Ishikawa (cell line): ENCODE results near the gene RPEL1.

Source experiments
- EP300 ChIP-seq: IDR thresholded peaks from 2 replicates; pipeline ENCODE4 v1.6.1; 2012; ENCODE audit warnings: borderline replicate concordance
- FOXM1 ChIP-seq: IDR thresholded peaks from 2 replicates; pipeline ENCODE4 v1.6.1; 2012; ENCODE audit warnings: low read depth, borderline replicate concordance
- RAD21 ChIP-seq: IDR thresholded peaks from 2 replicates; pipeline ENCODE4 v1.6.1; 2012; ENCODE audit warnings: low read depth
- YY1 ChIP-seq: IDR thresholded peaks from 2 replicates; pipeline ENCODE4 v1.6.1; 2012; ENCODE audit warnings: low read depth

- TF ChIP-seq FOXM1, result no peak
- TF ChIP-seq YY1, result no peak
- no peak; the same call in 1 of the 2 replicates for TF ChIP-seq EP300
- TF ChIP-seq RAD21, result peak; percentile 99
These were observed 918 bp upstream of the RPEL1 start for GRCh38 chr10:103244666-103245271.
